Epidermal melanocyte (primary cell): Measurements from ENCODE around the gene CDH11.

ENCODE experiments used
- DNase-seq: peaks from one replicate; pipeline ENCODE4 v3.0.0; 2011; ENCODE audit warnings: low spot score; ENCODE audit not compliant: insufficient read length

Gene CDH11

DNA sequence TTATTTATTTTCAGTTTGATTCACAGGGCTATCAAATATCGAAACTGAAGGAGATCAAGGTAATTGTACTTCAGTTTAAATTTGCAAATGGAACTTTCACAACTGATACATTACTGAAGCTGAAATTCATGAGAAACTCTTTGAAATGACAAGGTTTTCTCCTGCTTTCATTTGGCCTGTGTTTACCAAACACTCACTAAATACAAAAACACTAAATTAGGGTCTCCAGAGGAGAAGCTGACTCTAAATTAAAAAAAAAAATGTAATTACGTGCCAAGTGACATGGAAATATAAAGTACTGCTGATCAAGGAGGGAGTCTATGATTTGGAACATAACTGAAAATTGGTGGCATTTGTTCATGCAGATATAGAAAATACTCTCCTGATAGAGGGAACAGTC is 205.8 kb downstream of the CDH11 start:
- DNase-seq, result no peak

DNA sequence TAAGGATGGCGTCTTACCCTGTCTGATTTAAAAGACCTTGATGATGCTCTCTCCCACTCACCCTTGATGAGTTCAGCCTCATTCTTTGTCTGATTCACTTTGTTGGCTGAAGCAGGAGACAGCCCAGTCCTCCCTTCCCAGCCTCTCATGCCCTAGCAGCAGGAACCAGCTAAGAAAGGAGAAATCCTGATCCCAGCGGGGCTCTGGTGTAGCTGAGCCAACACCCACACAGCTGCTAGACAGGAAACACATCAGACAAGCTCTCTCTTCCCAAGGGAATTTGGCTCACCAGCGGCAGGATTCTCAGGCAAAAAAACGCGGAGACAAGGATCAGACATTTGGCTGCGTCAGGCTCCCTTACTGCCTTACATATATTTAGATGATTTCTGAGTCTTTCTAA is 211.5 kb downstream of the CDH11 start:
- DNase-seq, result no peak

DNA sequence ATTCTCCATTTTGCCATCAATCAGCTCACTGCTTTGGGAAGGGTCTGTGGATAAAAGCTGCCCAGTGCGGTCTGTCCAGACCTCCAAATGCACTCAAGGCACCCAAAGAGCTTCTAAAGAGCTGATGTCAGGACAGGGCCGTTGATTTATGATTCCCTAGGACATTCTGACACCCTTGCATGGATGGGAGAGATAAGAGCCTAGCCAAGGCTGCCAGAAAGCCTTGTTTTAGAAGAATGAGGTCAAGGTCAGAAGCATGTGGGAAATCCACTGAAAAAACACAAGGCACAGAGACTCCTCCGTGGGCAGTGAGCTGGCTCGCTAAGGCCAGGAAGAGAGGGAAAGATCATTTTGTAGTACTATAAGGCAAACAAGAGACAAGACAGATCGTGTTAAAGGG is 214.0 kb downstream of the CDH11 start:
- DNase-seq, result no peak

DNA sequence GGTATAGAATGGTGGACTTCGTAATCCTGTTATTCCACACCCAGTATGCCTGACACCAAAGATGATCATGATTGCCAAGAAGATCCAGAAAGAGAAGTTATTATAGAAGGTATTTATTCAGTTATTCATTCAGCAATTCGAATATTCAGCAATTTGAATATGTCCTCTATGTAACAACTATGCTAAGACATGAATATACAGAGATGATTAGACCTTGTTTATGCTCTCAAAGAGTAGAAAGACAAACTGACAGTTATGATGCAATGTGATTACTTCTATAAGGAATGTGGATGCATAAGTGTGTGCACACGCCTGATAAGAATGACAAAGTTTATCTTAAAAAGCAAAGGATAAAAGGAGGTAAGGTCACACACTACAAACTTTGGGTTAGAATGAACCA is 218.1 kb downstream of the CDH11 start:
- no peak for DNase-seq

DNA sequence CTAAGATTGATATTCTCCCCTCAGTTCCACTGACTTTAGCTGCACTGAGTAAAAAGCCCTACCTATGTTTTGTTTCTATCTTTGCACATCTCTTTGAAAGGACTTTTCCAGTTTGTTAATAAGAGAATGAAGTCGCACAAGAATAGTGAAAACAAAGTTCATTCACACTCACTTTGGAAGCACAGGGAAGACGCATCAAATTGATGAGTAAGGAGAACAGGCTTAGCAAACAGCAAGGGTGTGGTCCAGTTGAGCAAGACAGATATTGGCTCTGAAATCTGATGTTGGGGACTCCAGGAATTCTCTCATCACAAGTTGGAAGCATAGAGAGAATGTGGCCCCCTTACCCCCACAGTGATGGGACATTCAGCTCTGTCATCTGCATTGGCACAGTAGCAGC is 221.3 kb downstream of the CDH11 start:
- no peak for DNase-seq

DNA sequence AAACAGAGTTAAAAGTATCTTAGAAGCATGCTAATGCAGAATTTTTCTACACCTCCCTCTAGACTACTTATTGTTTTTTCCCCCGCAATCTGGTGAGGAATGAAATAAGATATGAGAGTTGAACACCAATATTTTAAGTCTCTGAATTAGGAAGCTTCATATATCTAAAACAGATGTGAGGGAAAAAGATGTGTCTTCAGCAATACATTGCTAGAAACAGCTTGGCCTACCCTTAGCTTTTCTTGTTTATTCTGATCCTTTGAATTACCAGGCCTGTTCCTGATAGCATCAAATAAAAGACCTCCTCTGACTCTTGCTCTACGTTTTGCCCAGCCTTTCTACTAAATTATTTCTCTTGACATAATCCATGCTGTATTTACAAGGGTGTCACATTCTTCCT is 221.8 kb downstream of the CDH11 start:
- DNase-seq, result no peak

DNA sequence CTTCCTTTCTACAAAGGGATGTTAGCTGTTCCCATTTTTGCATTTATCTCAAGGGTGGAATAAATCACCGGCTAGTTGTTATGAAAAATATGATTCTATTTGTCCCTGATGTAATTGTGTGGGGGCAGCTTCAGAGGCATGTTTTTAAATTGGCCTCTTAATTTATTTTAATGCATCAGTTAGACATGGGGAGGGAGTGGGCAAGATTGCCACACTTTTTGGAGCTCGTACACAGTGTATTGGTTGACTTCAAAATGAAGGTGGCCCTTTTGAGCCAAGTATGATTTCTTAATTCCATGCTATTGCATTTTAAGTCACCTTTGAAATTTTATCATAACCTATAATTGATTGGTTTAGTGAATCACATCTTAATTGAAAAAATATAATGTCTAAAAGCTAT is 223.7 kb downstream of the CDH11 start:
- no peak for DNase-seq
